ENCODE measurements around the gene DACT2.

The DACT2 gene

GRCh38 chr6:168263351-168263905 is 56.1 kb downstream of the DACT2 start:
- DNase-seq = no peak

- DNase-seq = no peak
Observed at GRCh38 chr6:168261234-168261633, 58.3 kb downstream of the DACT2 start.

GRCh38 chr6:168260420-168260987 is 59.1 kb downstream of the DACT2 start:
- DNase-seq = no peak

- DNase-seq = no peak
Observed at GRCh38 chr6:168258795-168259194, 60.8 kb downstream of the DACT2 start.

- no peak for DNase-seq
Observed at GRCh38 chr6:168256940-168257339, 62.6 kb downstream of the DACT2 start.
